ENCODE measurements around the gene APBB3.
"Not testable (repeated sequence)": the region's sequence is repeated elsewhere in the genome, so short reads cannot be mapped to it uniquely, and the experiment has no call there.

DNA sequence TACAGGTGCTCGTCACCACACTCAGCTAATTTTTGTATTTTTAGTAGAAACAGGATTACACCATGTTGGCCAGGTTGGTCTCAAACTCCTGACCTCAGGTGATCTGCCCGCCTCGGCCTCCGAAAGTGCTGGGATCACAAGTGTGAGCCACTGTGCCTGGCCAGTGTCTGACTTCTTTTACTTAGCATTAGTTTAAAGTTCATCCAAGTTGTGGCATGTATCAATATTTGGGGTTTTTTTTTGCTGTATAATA lies 39.0 kb upstream of the APBB3 start:
- TF ChIP-seq, protein P1, sequence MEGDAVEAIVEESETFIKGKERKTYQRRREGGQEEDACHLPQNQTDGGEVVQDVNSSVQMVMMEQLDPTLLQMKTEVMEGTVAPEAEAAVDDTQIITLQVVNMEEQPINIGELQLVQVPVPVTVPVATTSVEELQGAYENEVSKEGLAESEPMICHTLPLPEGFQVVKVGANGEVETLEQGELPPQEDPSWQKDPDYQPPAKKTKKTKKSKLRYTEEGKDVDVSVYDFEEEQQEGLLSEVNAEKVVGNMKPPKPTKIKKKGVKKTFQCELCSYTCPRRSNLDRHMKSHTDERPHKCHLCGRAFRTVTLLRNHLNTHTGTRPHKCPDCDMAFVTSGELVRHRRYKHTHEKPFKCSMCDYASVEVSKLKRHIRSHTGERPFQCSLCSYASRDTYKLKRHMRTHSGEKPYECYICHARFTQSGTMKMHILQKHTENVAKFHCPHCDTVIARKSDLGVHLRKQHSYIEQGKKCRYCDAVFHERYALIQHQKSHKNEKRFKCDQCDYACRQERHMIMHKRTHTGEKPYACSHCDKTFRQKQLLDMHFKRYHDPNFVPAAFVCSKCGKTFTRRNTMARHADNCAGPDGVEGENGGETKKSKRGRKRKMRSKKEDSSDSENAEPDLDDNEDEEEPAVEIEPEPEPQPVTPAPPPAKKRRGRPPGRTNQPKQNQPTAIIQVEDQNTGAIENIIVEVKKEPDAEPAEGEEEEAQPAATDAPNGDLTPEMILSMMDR (IDR thresholded peaks at IDR 0.05): not testable (repeated sequence)
- not testable (repeated sequence) for TF ChIP-seq POLR2A, EP300 (IDR thresholded peaks at IDR 0.05)
